Progenitor cell of endocrine pancreas (in vitro differentiated cells): ENCODE measurements around the gene ABHD17C. TPM values are rescaled to one million over a fixed set of nuclear protein-coding genes. Genes with fewer than 3 reads are reported as not detected.

ENCODE experiments used
- DNase-seq: peaks from one replicate; pipeline ENCODE4 v3.0.0; 2021; ENCODE audit warnings: low spot score; ENCODE audit not compliant: unreplicated experiment
- H3K27ac Mint-ChIP-seq: 2 replicates; pipeline ENCODE4 v1.8.0; 2021; ENCODE audit warnings: mild to moderate bottlenecking, moderate library complexity, mixed read lengths
- H3K27me3 Mint-ChIP-seq: 2 replicates; pipeline ENCODE4 v1.8.0; 2021; ENCODE audit warnings: mixed read lengths
- H3K36me3 Mint-ChIP-seq: 2 replicates; pipeline ENCODE4 v1.8.0; 2022; ENCODE audit warnings: mixed read lengths; ENCODE audit not compliant: insufficient read depth
- H3K4me1 Mint-ChIP-seq: 2 replicates; pipeline ENCODE4 v1.8.0; 2021; ENCODE audit warnings: low read depth, mixed read lengths
- H3K4me3 Mint-ChIP-seq: 2 replicates; pipeline ENCODE4 v1.8.0; 2021; ENCODE audit warnings: low read depth, mild to moderate bottlenecking, moderate library complexity, mixed read lengths
- H3K9me3 Mint-ChIP-seq: 2 replicates; pipeline ENCODE4 v1.8.0; 2021; ENCODE audit warnings: low read depth, mixed read lengths
- CTCF ChIP-seq: fragments of 200-600 bp; sonication (generic); IDR thresholded peaks from one replicate; pipeline ENCODE4 v1.5.0; 2021; ENCODE audit warnings: antibody characterized with exemption, mild to moderate bottlenecking; ENCODE audit not compliant: unreplicated experiment
- total RNA-seq: library from RNA; stranded (reverse); gene quantifications from 2 replicates; pipeline ENCODE4 v1.2.1, GENCODE V29; 2021

ABHD17C gene
- total RNA-seq, 1 donor from 2014 or later, result 19.8 TPM

- H3K4me3 Mint-ChIP-seq, result no peak overlapping the region
- no peak for TF ChIP-seq CTCF
- H3K4me1 Mint-ChIP-seq, result peaks cover 5% of the 10 kb centered on the region
- no peak overlapping the region for H3K27ac Mint-ChIP-seq
- no peak for DNase-seq
- no peaks in the 10 kb centered on the region for H3K36me3 Mint-ChIP-seq
- H3K9me3 Mint-ChIP-seq, result no peaks in the 10 kb centered on the region
- peaks cover 4% of the 10 kb centered on the region for H3K27me3 Mint-ChIP-seq
Measured at GRCh38 chr15:80679167-80679803, 15.8 kb upstream of the ABHD17C start.

GRCh38 chr15:80679804-80680175 is 15.3 kb upstream of the ABHD17C start:
- no peak for TF ChIP-seq CTCF
- no peak overlapping the region for H3K27ac Mint-ChIP-seq

GRCh38 chr15:80682201-80682600 is 12.9 kb upstream of the ABHD17C start:
- Mint-ChIP-seq H3K4me3 (no peak overlapping the region), H3K4me1 (peaks cover 4% of the 10 kb centered on the region), H3K36me3 (no peaks in the 10 kb centered on the region), H3K27ac (no peak overlapping the region), H3K27me3 (peaks cover 4% of the 10 kb centered on the region), H3K9me3 (no peaks in the 10 kb centered on the region)
- no peak for TF ChIP-seq CTCF
- no peak for DNase-seq

More at GRCh38 chr15:80679804-80680175, 15.3 kb upstream of the ABHD17C start:
- Mint-ChIP-seq H3K36me3 (no peaks in the 10 kb centered on the region), H3K27me3 (peaks cover 4% of the 10 kb centered on the region), H3K4me3 (no peak overlapping the region), H3K4me1 (peaks cover 5% of the 10 kb centered on the region), H3K9me3 (no peaks in the 10 kb centered on the region)
- DNase-seq, result no peak

GRCh38 chr15:80684697-80685096 is 10.4 kb upstream of the ABHD17C start:
- H3K27ac Mint-ChIP-seq, result no peak overlapping the region
- DNase-seq, result no peak
- peaks cover 4% of the 10 kb centered on the region for H3K27me3 Mint-ChIP-seq
- no peak overlapping the region for H3K4me3 Mint-ChIP-seq
- no peaks in the 10 kb centered on the region for H3K36me3 Mint-ChIP-seq
- no peak for TF ChIP-seq CTCF
- H3K4me1 Mint-ChIP-seq, result peaks cover 1% of the 10 kb centered on the region
- no peaks in the 10 kb centered on the region for H3K9me3 Mint-ChIP-seq

GRCh38 chr15:80685628-80686027 is 9.5 kb upstream of the ABHD17C start:
- no peak overlapping the region for H3K4me3 Mint-ChIP-seq
- TF ChIP-seq CTCF, result no peak
- H3K27ac Mint-ChIP-seq, result no peak overlapping the region
- no peaks in the 10 kb centered on the region for H3K36me3 Mint-ChIP-seq
- H3K4me1 Mint-ChIP-seq, result no peaks in the 10 kb centered on the region
- no peak for DNase-seq
- peaks cover 4% of the 10 kb centered on the region for H3K27me3 Mint-ChIP-seq
- H3K9me3 Mint-ChIP-seq, result no peaks in the 10 kb centered on the region
